ENCODE measurements around the gene TAS2R31. TPM values are rescaled to one million over a fixed set of nuclear protein-coding genes. Genes with fewer than 3 reads are reported as not detected.
"Not testable (repeated sequence)": the region's sequence is repeated elsewhere in the genome, so short reads cannot be mapped to it uniquely, and the experiment has no call there.

TAS2R31 gene, protein sequence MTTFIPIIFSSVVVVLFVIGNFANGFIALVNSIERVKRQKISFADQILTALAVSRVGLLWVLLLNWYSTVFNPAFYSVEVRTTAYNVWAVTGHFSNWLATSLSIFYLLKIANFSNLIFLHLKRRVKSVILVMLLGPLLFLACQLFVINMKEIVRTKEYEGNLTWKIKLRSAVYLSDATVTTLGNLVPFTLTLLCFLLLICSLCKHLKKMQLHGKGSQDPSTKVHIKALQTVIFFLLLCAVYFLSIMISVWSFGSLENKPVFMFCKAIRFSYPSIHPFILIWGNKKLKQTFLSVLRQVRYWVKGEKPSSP
- 1.1 and 2.5 TPM in 2 replicates for total RNA-seq (2014; rRNA removed; shearing (Covaris generic))

DNA sequence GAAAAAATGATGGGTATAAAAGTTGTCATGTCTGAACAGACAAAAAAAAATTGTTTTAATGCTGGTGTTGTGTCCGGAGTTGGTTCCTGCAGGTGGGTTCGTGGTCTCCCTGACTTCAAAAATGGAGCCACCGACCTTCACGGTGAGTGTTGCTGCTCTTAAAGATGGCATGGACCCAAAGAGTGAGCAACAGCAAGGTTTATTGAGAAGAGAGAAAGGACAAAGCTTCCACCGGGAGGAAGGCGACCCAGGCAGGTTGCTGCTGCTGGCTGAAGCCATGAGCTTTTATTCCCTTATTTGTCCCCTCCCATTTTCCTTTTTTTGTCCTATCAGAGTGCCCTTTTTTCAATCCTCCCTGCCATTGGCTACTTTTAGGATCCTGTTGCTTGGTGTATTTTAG, at the start of gene TAS2R31:
TAS2R31 (minus strand) TSS at position 101 of the 400 bp plus-strand sequence; CDS start at position 29, 72 bp downstream.
- no peak for DNase-seq (ENCODE audit: low spot score)

DNA sequence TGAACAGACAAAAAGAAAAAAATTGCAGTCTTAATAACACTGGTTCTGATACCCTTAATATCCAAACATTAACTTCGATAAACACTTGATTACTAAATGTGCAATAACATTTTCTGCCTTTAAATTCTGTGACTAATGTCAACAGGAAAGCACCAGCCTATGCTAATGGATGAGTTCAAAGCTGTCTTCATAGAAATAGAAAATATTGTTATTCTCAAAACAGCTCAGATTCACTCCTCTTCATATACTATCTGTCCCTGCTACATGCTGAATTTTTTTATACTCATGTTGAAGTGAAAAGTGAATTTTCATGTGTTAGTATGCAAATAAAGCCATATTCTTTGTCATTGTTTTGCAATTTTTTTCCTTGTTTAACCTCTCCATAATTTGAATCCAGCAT, 47.0 kb upstream of the TAS2R31 start:
- DNase-seq (ENCODE audit: low spot score): no peak

DNA sequence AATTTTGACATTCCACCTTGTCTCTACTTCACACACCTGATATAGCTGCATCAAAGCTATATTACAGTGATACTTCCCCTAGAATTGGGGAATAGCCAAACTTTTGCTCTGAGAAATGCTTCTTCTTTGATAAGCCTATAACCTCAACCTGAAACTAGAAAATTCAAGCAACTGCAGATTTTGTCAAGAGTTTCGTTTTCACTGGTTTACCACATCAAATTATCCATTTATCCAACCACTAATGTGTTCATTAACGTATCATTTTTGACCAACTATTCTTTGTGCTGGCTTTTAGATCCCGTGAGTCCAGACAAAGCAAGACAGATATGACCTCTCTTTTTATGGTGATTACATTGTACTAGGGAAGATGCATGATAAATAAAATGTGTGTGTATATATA, 44.4 kb upstream of the TAS2R31 start:
- no peak for DNase-seq (ENCODE audit: low spot score)

DNA sequence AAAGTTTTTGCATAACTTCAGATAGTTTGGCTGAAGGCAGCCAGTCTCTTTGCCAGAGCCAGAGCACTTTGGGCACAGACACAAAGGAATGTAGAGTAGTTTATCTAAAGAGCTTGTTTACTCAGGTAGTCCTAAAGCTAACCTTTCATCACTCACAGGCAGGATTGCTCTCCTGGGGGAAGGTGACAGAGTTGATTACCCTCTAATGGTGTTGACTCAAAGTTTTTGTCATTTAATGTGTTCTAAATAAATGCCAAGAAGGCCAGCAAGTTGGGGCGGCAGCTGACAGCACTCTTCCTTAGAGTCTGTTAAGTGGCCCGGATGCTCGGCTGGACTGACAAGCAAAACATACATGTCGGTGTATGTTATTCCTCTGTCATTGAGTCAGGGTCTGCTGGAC, 40.2 kb upstream of the TAS2R31 start:
- no peak for DNase-seq (ENCODE audit: low spot score)

DNA sequence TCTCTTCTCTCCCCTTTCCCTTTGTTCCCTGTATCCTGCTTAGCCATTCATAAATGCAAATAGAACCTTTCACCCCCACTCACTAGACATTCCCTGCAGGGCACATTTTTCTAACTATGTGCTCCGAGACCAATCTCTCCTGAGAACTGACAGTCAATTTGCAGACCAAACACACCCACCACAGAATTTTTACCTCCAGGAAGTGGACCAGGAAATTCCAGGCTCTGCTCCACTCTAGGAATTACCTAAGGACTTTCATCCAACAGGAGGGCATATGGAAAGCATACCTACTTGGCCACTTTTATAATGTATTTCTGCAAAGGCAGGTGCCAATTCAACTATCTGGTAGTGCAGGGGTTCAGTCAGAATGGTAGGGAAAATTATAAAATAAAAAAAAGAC, 39.8 kb upstream of the TAS2R31 start:
- no peak for DNase-seq (ENCODE audit: low spot score)

DNA sequence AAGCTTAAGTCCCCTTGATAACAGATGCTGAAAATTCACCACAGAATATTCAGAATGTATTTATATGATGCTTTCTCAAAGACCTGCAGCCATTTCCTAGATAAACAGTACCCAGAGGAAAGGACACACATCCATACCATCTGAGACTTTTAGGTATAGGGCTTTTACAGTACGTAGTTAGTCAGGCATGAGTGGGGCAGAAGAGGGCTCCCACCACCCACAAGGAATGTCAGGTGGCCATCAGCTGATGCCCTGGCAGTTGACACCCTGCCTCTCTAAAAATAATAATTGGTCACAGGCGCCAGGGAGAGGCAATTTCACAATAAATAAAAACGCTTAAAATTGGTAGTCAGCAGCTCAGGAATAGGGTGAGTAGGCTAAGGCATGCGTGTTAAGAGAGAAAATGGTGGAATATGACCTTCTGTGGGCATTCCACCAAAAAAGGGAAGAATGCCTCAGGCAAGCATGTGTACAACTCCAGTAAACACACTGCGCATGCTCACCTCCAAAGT, 38.7 kb upstream of the TAS2R31 start:
- DNase-seq (ENCODE audit: low spot score): no peak

DNA sequence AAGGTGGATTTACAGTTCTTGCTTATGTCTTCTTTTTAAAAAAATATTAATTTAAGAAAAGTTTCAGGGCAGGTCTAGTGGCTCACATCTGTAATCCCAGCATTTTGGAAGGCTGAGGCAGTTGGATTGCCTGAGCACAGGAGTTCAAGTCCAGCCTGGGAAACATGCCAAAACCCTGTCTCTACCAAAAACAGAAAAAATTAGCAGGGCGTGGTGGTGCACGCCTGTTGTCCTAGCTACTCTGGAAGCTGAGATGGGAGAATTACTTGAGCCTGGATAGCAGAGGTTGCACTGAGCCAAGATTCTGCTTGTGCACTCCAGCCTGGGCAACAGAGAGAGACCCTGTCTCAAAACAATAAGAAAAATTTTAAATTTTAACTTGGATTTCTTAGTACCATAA, 36.3 kb upstream of the TAS2R31 start:
- peak; percentile 5 for DNase-seq (ENCODE audit: low spot score)

DNA sequence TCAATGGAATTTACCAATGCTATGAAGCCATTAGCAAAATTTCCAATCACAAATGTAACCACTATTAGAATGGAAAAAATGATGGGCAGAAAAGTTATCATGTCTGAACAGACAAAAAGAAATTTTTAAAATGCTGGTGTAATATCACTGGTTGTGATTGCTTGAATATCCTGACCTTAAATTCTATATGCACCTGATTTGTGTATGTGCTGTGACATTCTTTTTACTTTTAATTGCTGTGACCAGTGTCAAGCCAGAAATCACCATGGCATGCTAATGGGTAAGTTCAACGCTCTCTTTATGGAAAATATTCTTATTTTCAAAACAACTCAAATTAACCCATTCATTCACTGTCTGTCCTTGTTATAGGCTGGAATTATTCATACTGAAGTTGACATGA, 31.0 kb upstream of the TAS2R31 start, which contains the start of gene TAS2R46:
TAS2R46 (minus strand) TSS at position 101 of the 400 bp plus-strand sequence; CDS start at position 101, 0 bp downstream.
- DNase-seq (ENCODE audit: low spot score): not testable (repeated sequence)

DNA sequence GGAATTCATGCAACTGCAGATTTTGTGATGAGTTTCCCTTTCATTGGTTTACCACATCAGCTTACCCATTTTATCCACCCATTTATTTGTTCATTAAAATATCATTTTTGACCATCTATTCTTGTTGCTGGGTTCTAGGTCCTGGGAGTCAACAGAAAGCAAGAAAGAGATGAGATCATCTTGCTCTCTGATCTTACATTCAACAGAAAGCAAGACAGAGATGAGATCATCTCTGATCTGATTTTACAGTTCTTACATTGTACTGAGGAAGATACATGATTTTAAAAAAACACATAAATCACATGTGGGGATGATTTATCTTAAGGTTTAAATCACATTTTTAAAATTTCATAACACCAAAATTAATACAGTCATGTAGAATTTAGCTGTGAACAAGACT, 28.6 kb upstream of the TAS2R31 start:
- no peak for DNase-seq (ENCODE audit: low spot score)

DNA sequence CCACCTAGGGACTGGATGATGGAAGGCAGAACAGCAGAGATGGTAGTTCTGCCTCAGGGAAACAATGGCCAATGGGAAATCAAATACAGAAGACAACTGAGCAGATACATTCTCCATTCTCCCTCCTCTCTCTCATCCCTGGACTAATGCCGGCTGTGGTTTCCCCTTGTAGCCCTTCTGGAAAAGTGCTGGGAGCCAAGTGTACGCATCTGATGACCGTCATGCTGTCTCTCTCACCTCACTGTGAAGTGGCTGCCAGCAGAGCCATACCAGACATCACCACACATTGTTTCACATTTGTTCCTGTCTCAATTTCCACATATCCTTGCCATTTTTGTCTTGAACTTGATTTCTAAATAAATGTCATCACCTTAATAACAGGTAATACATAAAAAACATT, 27.8 kb upstream of the TAS2R31 start:
- DNase-seq (ENCODE audit: low spot score): no peak

DNA sequence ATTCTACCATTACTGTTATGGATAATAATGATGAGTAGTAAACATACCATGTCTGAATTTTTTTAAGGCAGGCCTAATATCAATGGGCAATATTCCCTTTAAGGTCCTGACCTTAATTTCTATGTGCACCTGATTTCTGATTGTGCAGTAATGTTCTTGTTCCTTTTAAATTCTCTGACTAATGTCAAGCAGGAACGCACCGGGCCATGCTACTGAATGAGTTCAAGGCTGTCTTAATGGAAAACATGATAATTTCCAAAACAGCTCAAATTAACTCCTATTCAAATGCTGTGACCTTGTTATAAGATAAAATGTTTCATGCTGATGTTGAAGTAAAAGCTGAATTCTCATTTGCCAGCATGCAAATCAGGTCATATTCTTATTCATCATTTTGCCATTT, 24.1 kb upstream of the TAS2R31 start:
- DNase-seq (ENCODE audit: low spot score): no peak

DNA sequence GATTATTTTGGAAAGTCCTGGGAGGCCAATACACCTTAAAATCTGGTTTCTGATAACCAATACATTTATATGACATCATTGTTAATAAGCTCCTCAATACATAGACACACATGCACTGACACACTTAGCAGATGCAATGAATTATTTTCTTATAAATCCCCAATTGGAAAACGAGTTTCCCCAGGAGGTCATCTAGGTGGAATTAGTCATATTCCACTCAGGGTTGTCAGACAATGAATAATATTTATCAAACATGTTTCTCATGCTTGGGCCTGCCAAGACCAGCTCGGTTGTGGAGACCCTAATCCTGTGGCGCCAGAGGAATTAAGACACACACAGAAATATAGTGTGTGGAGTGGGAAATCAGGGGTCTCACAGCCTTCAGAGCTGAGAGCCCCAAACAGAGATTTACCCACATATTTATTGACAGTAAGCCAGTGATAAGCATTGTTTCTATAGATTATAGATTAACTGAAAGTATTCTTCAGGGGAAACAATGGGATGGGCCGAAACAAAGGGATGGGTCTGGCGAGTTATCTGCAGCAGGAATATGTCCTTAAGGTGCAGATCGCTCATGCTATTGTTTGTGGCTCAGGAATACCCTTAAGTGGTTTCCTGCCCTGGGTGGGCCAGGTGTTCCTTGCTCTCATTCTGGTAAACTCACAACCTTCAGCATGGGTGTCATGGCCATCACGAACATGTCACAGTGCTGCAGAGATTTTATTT, 18.8 kb upstream of the TAS2R31 start:
- DNase-seq (ENCODE audit: low spot score): not testable (repeated sequence)

DNA sequence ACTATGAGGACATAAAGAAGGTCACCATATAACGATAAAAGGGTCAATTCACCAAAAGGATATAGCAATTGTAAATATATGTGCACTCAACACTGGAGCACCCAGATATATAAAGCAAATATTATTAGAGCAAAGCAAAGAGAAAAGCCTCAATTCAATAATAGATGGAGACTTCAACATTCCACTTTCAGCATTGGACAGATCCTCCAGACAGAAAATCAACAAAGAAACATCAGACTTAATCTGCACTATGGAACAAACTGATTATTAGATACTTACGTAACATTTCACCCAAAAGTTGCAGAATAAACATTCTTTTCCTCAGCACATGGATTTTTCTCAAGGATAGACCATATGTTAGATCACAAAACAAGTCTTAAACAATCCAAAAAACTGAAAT, 10.2 kb upstream of the TAS2R31 start:
- not testable (repeated sequence) for DNase-seq (ENCODE audit: low spot score)

DNA sequence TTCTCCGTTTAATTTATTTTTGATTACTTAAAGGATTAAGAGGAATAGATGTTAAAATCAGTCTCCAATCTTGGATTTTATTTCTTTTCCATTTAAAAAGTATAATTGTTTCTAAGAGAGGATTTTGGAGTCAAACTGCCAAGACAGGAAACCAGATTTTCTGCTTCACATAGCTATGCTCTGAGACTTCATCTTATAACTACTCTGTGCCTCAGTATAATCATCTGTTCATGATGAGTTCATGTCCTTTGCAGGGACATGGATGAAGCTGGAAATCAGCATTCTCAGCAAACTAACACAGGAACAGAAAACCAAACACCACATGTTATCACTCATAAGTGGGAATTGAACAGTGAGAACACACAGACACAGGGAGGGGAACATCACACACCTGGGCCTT, 9.0 kb upstream of the TAS2R31 start:
- DNase-seq (ENCODE audit: low spot score): no peak

DNA sequence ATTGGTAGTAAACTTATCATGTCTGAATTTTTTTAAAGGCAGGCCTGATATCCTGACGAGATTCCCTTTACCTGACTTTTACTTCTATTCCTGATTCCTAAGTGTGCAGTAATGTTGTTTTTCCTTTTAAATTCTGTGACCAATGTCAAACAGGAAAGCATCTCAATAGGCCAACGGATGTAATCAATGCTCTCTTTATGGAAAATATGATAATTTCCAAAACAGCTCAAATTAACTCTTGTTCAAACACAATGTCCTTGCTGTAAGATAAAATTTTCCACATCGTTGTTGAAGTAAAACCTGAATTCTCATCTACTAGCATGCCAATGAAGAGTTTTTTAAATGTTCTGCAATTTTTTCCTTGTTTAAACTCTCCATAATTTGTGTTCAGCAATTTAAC, 8.0 kb upstream of the TAS2R31 start:
- DNase-seq (ENCODE audit: low spot score): no peak

DNA sequence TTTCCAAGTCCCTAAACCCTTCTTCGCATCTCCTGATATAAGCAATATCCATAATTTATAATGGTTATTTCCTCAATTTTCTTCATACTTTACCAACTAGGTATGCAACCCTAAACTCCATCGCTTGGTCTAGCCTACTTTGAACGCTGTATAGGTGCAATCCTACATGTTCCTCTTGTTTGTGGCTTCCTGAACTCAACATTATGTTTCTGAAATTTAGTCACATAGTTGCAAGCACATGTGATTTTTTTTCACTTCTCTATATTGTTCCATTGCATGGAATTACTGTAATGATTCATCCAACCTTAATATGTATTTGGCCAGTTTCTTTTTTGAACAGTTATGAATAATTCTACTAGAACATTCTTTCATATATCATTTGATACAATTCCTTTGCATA, 2.8 kb upstream of the TAS2R31 start:
- not testable (repeated sequence) for DNase-seq (ENCODE audit: low spot score)

DNA sequence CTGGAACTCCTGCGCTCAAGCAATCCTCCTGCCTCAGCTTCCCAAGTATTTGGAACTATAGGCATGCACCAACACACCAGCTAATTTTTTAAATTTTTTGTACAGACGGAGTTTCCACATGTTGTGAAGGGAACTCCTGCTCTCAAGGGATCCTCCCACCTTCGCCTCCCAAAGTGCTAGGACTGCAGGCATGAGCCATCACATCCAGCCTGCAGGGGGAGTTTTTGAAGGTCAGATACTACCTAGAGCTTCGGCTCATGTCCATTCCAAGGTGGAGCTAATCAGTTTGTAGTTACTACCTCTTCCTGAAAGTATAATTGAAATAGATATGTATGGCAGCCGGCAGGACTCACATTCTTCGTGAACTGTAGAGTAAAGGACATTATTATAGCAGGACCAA, 5.1 kb downstream of the TAS2R31 start:
- no peak for DNase-seq (ENCODE audit: low spot score)

DNA sequence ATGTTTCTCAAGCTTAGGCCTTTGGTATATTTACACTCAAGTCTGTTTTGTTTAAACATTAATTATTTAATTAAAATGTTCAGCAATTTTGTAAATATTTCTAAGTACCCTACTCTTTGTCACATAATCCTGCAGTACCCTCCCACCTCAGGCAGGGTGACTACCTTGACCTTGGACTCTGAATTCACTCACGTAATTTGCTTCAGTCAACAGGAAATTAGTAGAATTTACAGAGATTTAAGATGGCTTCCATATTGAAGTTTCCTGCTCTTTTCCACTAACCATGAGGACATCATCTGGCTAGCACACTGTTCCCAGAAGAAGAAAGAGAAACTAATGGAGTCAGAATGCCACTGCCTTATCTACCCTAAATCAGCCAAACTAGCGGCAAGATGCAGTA, 7.8 kb downstream of the TAS2R31 start:
- DNase-seq (ENCODE audit: low spot score): no peak

DNA sequence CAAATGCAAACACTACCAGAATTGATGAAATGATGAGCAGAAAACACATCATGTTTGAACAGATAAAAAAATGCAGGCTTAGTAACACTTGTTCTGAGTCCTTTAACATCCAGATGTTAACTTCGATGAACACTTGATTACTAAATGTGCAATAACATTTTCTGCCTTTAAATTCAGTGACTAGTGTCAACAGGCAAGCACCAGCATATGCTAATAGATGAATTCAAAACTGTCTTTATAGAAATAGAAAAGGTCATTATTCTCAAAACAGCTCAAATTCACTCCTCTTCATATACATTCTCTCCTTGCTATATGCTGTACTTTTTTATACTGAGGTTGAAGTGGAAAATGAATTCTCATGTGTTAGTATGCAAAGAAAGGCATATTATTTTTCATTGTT, 8.7 kb downstream of the TAS2R31 start, which contains the start of gene TAS2R19:
TAS2R19 (minus strand) TSS at position 101 of the 400 bp plus-strand sequence; CDS start at position 52, 49 bp downstream.
- no peak for DNase-seq (ENCODE audit: low spot score)

DNA sequence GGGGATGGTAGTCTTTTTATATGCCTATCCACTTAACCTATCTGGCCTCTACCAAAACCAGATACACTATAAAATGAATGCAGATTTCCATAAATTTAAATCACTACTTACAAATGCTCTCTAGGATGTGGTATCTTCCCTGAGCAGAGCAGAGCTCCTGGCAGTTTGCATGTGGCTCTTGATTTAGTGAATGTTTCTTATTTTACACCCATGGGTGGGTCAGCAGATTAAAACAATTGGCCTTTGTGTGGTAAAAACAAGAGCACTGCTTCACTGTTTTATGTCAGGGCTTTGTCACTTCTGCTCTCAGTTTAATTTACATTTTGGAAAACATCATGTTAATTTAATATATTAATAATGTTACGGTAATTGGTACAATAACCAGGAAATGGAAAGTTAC, 14.3 kb downstream of the TAS2R31 start:
- no peak for DNase-seq (ENCODE audit: low spot score)

DNA sequence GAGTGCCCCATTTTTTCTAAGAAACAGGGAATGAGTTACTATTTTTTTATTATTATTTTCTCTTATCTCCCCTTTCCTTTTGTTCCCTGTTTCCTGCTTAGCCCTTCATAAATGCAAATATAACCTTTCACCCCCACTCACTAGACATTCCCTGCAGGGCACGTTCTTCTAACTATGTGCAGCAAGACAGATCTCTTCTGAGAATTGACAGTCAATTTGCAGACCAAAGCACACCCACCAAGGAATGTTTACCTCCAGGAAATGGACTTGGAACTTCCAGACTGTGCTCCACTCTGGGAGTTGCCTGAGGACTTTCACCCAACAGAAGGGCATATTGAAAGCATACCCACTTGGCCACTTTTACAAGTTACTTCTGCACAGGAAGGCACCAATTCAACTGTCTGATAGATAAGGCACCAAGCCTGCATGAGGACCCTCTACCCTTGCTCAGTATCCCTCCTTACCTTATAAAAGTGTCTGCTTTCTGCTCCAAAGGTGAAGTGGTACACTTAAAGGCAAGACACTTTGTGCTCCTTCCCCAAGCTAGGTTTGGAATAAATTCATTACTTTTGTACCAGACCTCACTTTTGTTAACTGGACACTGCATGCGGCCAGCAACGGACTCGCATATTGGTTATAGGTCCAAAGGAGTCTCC, 15.3 kb downstream of the TAS2R31 start:
- no peak for DNase-seq (ENCODE audit: low spot score)

DNA sequence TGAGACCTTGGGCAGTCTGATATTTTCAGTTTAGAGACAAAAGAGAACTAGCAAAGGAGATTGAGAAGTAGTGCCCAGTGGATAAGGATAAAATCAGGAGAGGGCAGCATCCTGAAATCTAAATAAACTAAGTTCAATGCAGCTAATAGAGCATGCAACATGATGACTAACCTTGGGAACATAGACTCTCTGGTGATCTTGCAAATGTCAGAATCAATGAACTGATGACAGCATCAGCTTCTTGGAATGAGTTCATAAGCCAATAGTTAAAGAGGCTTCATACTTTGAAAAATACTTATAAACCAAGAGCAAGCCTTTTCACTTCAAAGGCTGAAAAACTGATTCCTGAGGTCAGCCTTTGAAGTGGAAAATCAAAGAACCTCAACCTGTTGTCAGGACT, 17.0 kb downstream of the TAS2R31 start:
- no peak for DNase-seq (ENCODE audit: low spot score)

Measured in A172 (cell line).